HG02884 (cell line): ENCODE data around the gene TBC1D1.

Source experiments
- ATAC-seq: cut with Tn5 transposase; IDR thresholded peaks from one replicate; pipeline ENCODE4 v1.9.1; 2021; ENCODE audit warnings: mild to moderate bottlenecking, moderate library complexity; ENCODE audit not compliant: unreplicated experiment

Gene TBC1D1

GRCh38 chr4:38182334-38182998 is 291.6 kb downstream of the TBC1D1 start:
- no peak for ATAC-seq

GRCh38 chr4:38184404-38184803 is 293.5 kb downstream of the TBC1D1 start:
- no peak for ATAC-seq

DNA sequence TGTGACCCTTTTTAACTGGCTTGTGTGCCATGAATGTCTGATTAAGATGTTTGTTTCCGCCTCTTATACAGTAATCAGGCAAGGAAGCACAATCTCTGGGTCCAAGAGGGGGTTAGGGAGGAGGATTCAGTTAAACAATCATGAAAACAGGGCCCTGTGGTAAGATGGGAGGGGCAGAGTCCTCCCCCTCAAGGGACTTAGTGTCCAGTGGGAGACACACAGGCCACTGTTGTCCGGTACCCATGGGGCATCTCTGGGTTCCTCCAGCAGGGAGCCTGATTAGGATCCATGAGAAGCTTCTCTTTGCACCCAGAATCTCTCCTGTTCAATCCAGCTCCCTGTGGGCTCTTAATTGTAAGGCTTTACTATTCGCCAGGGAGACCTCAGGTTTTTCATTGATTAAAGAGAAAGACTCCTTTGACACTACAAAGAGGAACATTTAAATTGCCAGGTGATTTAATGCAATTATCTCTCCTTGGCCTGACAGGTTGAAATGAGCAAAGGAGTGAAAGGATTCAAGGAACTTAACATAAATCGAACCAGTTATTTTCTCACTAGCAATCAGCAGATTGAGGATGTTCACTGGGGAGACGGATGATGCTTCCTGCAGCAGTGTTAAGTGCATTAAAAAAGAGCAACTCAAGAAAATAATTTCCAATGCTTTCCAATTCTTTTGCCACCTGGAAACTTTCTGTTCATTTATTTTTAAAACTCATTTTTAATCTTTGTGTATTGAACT is 294.7 kb downstream of the TBC1D1 start:
- ATAC-seq: no peak

GRCh38 chr4:38188136-38188535 is 297.3 kb downstream of the TBC1D1 start:
- ATAC-seq: no peak

DNA sequence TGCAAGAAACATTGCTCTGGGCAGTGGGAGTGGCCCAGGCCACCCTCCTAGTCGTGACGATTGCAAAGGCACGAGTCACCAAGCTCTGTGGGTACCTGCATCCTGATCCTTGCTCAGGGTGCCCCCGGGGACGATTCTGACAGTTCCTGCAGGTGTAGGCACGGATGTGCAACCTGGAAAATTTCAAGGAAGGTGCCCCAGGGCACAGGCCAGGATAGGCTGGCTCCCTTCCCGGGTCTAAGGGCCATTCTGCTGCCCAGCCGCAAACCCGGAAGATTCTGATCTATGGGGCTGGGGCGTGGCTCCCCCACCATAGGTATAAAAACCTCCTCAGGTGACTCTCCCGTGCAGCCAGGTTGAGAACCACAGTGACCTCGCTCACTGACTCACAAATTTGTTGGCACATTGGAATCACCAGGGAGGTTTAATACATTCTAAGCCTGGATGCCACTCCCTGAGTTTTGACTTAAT is 297.8 kb downstream of the TBC1D1 start:
- no peak for ATAC-seq
